ENCODE data around the gene FAM131A.

The FAM131A gene

DNA sequence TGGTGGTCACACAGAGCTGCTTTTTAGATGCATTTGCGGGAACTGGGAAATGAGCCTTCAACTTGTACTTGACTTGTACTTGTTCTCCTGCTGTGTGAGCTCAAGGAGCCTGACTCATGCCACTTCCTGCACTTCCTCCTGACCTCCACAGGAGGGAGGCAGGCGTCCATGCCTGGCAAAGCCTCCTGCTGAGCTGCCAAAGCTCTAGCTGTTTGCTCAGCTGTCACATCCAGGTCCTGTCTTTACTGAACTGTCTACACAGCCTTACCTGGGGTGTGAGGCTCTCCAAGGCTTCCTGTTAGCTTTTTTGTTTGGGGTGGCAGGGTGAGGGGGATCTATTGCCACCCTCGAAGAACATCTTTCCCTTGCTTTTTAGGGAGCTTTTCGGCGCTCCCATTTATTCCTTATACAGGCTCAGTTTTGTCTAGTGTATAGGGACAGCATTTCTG lies 34.2 kb downstream of the FAM131A start:
- POLR2A ChIA-PET = interaction anchor here (0.7 to 2.7 kb wide), 5 partner anchors 8 to 167 kb away, joined by 3 to 14 read pairs (median 3); partner anchors contain the start of gene CHRD
- CTCF ChIA-PET = interaction anchor here (0.6 to 2.2 kb wide), 19 partner anchors 8 to 189 kb away, joined by 3 to 20 read pairs (median 4); partner anchors contain the start of genes CHRD and EPHB3
- DNase-seq (ENCODE audit: extremely low spot score) = peak; percentile 76
- TF ChIP-seq NFRKB (IDR thresholded peaks at IDR 0.05) = no peak
- TF ChIP-seq TARDBP (IDR thresholded peaks at IDR 0.05) = no peak
- no peak for TF ChIP-seq PKNOX1 (IDR thresholded peaks at IDR 0.05)
- TF ChIP-seq ZNF384 (IDR thresholded peaks at IDR 0.05) = no peak
- no peak for TF ChIP-seq LEF1 (IDR thresholded peaks at IDR 0.05; ENCODE audit: borderline replicate concordance)
- no peak for TF ChIP-seq L3MBTL2 (conservative IDR thresholded peaks at IDR 0.05)

GRCh38 chr3:184372296-184372821 lies 35.0 kb downstream of the FAM131A start:
- DNase-seq (ENCODE audit: extremely low spot score) = no peak
- CTCF ChIA-PET = interaction anchor here (0.8 to 2.2 kb wide), 10 partner anchors 40 to 189 kb away, joined by 3 to 20 read pairs (median 6); partner anchors contain the start of gene EPHB3
- TF ChIP-seq NFRKB (IDR thresholded peaks at IDR 0.05) (no peak), TARDBP (IDR thresholded peaks at IDR 0.05) (no peak), ZNF384 (IDR thresholded peaks at IDR 0.05) (no peak), FOXK2 (IDR thresholded peaks at IDR 0.05) (no peak), BHLHE40 (IDR thresholded peaks at IDR 0.05; ENCODE audit: borderline replicate concordance) (no peak), SP1 (IDR thresholded peaks at IDR 0.05) (no peak), ARNT (IDR thresholded peaks at IDR 0.05) (no peak), FOXA1 (IDR thresholded peaks at IDR 0.05) (no peak), LEF1 (IDR thresholded peaks at IDR 0.05; ENCODE audit: borderline replicate concordance) (no peak), ELF4 (IDR thresholded peaks at IDR 0.05) (no peak), PKNOX1 (IDR thresholded peaks at IDR 0.05) (no peak), L3MBTL2 (conservative IDR thresholded peaks at IDR 0.05) (no peak), HDGF (IDR thresholded peaks at IDR 0.05; ENCODE audit: borderline replicate concordance) (no peak), SUZ12 (IDR thresholded peaks at IDR 0.05) (no peak), FOXM1 (IDR thresholded peaks at IDR 0.05; ENCODE audit: borderline replicate concordance) (no peak), CTBP1 (IDR thresholded peaks at IDR 0.05; ENCODE audit: borderline replicate concordance) (no peak)
- POLR2A ChIA-PET = interaction anchor here (1.2 to 2.7 kb wide), 4 partner anchors 7 to 167 kb away, joined by 3 to 14 read pairs (median 4); partner anchors contain the start of gene CHRD

DNA sequence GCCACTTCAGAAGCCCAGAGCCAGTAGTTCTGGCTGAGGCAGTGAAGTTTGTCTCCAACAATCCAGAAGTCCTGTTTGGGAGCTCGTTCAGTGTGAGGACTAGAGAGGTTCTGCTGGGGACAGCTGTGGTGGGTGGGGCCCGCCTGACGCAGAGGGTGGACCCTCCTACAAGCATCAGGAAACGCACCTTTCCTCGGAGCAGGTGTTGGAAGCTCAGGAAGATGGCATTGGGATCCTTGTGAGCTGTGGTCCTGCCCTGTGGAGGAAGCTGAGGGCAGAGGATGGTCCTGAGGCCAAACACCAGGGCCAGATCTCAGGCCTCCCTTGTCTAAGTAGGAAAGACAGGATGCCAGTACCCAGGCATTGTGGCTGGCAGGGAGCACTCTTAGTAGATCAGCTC lies 35.5 kb downstream of the FAM131A start:
- TF ChIP-seq NFRKB (IDR thresholded peaks at IDR 0.05) (no peak), LEF1 (IDR thresholded peaks at IDR 0.05; ENCODE audit: borderline replicate concordance) (no peak), FOXA1 (IDR thresholded peaks at IDR 0.05) (no peak), ZNF384 (IDR thresholded peaks at IDR 0.05) (no peak), FOXK2 (IDR thresholded peaks at IDR 0.05) (no peak), SUZ12 (IDR thresholded peaks at IDR 0.05) (no peak), SP1 (IDR thresholded peaks at IDR 0.05) (no peak)
- no peak for DNase-seq (ENCODE audit: extremely low spot score)
- CTCF ChIA-PET = interaction anchor here (0.8 to 2.2 kb wide), 6 partner anchors 95 to 188 kb away, joined by 3 to 20 read pairs (median 6); partner anchors contain the start of gene EPHB3
- POLR2A ChIA-PET = interaction anchor here (2.7 kb wide), 1 partner anchor 10 kb away, joined by 14 read pairs; no protein-coding TSS in a partner anchor

DNA sequence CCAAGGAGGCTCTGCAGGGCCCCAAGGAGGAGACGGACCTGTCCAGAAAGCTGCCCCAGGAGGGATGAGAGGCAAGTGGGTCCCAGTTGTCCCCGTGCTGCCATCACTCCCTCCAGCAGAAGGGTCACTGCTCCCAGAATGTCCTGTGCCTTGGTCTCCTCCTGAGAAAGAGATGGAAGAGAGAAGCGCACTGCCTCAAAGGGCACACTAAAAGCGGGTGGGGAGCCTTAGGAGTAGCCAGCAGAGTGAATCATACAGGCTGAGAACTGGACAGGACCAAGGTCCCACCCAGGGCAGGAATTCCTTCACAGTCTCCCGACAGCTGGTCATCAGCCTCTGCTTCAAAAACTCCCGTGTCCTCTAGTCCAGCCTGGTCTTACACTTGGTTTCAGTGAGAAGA lies 36.0 kb downstream of the FAM131A start:
- ChIA-PET CTCF (interaction anchor here (0.8 to 2.1 kb wide), 2 partner anchors 170 to 188 kb away, joined by 4 to 5 read pairs; partner anchors contain the start of gene EPHB3), POLR2A (interaction anchor here (2.7 kb wide), 1 partner anchor 11 kb away, joined by 14 read pairs; no protein-coding TSS in a partner anchor)
- DNase-seq (ENCODE audit: extremely low spot score) = no peak
- TF ChIP-seq BHLHE40 (IDR thresholded peaks at IDR 0.05; ENCODE audit: borderline replicate concordance) = no peak
- no peak for TF ChIP-seq ARNT (IDR thresholded peaks at IDR 0.05)
- no peak for TF ChIP-seq ELF4 (IDR thresholded peaks at IDR 0.05)
- TF ChIP-seq LEF1 (IDR thresholded peaks at IDR 0.05; ENCODE audit: borderline replicate concordance) = no peak
- no peak for TF ChIP-seq FOXM1 (IDR thresholded peaks at IDR 0.05; ENCODE audit: borderline replicate concordance)
- no peak for TF ChIP-seq HDGF (IDR thresholded peaks at IDR 0.05; ENCODE audit: borderline replicate concordance)
- TF ChIP-seq ZNF384 (IDR thresholded peaks at IDR 0.05) = no peak

DNA sequence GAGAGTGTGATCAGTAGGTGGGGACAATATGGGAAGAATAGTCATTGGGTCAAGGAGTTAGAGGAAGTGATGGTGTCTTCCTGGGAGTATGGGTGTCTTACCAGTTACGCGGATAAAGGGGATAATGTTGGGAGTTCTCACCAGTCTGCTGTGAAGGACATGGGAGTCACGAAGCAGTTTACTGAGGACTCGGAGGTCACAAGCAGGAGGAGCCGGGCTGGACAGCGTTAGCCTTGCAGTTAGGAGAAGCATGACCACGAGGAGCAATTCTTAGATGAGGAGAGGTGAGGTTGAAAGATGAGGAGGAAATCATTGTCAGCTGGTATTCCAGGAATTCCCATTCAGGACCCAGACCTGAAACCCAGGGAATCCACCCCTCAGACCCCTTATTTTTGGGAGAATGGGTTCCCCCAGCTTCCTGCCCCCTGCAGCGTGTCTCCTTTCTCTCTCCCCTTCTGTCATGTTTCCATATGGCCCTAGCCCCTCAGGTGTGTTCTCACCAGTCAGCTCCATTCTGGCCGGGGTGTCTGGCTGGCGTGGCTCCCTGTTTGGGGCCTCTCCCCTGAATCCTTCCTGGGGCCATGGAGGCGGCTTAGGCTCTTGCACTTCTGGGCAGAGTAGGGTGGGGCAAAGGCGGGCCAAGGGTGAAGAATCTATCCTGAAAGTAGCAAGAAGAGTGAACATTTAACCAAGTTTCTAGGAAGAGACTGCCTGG lies 38.5 kb downstream of the FAM131A start:
- POLR2A ChIA-PET = interaction anchor here (1.4 to 1.7 kb wide), 2 partner anchors 10 to 13 kb away, joined by 4 read pairs; no protein-coding TSS in a partner anchor
- CTCF ChIA-PET = no interaction called here
- TF ChIP-seq PKNOX1 (IDR thresholded peaks at IDR 0.05) (no peak), HDGF (IDR thresholded peaks at IDR 0.05; ENCODE audit: borderline replicate concordance) (no peak), LEF1 (IDR thresholded peaks at IDR 0.05; ENCODE audit: borderline replicate concordance) (no peak), NFRKB (IDR thresholded peaks at IDR 0.05) (no peak), ARNT (IDR thresholded peaks at IDR 0.05) (no peak), BHLHE40 (IDR thresholded peaks at IDR 0.05; ENCODE audit: borderline replicate concordance) (no peak), FOXM1 (IDR thresholded peaks at IDR 0.05; ENCODE audit: borderline replicate concordance) (no peak)
- DNase-seq (ENCODE audit: extremely low spot score) = no peak

DNA sequence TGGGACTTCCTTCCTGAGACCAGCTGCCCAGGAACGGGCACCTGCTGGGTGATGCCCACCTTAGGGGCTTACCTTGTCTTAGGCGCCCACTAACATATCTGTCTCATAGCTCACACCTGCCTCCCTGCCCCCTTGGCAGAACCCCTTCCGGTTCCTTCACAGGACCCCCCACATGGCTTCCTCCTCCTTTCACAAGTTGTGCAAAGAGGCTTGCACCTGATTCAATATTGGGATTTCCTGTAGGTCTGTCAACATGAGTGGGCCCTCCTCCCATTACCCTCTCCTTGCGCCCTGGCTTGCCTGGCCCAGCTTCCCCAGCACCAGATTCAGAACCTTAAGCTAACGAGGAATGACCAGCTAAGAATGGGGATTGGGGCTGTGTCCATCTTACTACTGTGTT lies 40.0 kb downstream of the FAM131A start:
- TF ChIP-seq CTBP1 (IDR thresholded peaks at IDR 0.05; ENCODE audit: borderline replicate concordance) = no peak
- no peak for TF ChIP-seq BHLHE40 (IDR thresholded peaks at IDR 0.05; ENCODE audit: borderline replicate concordance)
- TF ChIP-seq SUZ12 (IDR thresholded peaks at IDR 0.05) = no peak
- TF ChIP-seq FOXM1 (IDR thresholded peaks at IDR 0.05; ENCODE audit: borderline replicate concordance) = no peak
- no peak for TF ChIP-seq SP1 (IDR thresholded peaks at IDR 0.05)
- TF ChIP-seq TARDBP (IDR thresholded peaks at IDR 0.05) = no peak
- TF ChIP-seq ZNF384 (IDR thresholded peaks at IDR 0.05) = no peak
- no peak for TF ChIP-seq HDGF (IDR thresholded peaks at IDR 0.05; ENCODE audit: borderline replicate concordance)
- no peak for TF ChIP-seq L3MBTL2 (conservative IDR thresholded peaks at IDR 0.05)
- no peak for TF ChIP-seq NFRKB (IDR thresholded peaks at IDR 0.05)
- no peak for TF ChIP-seq FOXK2 (IDR thresholded peaks at IDR 0.05)
- no peak for TF ChIP-seq FOXA1 (IDR thresholded peaks at IDR 0.05)
- TF ChIP-seq LEF1 (IDR thresholded peaks at IDR 0.05; ENCODE audit: borderline replicate concordance) = no peak
- TF ChIP-seq ELF4 (IDR thresholded peaks at IDR 0.05) = no peak
- TF ChIP-seq PKNOX1 (IDR thresholded peaks at IDR 0.05) = no peak
- TF ChIP-seq ARNT (IDR thresholded peaks at IDR 0.05) = no peak
- CTCF ChIA-PET = no interaction called here
- POLR2A ChIA-PET = interaction anchor here (1.1 kb wide), 1 partner anchor 14 kb away, joined by 3 read pairs; no protein-coding TSS in a partner anchor
- DNase-seq (ENCODE audit: extremely low spot score) = no peak
